GM06990 (cell line): ENCODE data around the gene KRT79.

ENCODE experiments used
- DNase-seq: peaks from one replicate; pipeline ENCODE4 v3.0.0-alpha.2; 2011; ENCODE audit not compliant: insufficient read length; ENCODE audit errors: extremely low read depth
- H3K27me3 ChIP-seq: replicated peaks from 2 replicates; pipeline ENCODE4 v1.6.0; 2011; ENCODE audit warnings: low read length; ENCODE audit not compliant: control insufficient read depth, insufficient read depth
- H3K36me3 ChIP-seq: 2 replicates; pipeline ENCODE4 v1.5.1; 2011; ENCODE audit warnings: low read length; ENCODE audit not compliant: control insufficient read depth, insufficient read depth
- H3K4me3 ChIP-seq: replicated peaks from 2 replicates; pipeline ENCODE4 v1.5.1; 2011; ENCODE audit warnings: low read depth, mild to moderate bottlenecking, control low read depth, low read length
- TF ChIP-seq, protein P1 (sequence below): IDR thresholded peaks from 2 replicates; pipeline ENCODE4 v1.5.1; 2011; ENCODE audit warnings: low read length, control low read depth, mild to moderate bottlenecking, inconsistent platforms; ENCODE audit not compliant: insufficient read depth, poor library complexity, severe bottlenecking

Gene KRT79

DNA sequence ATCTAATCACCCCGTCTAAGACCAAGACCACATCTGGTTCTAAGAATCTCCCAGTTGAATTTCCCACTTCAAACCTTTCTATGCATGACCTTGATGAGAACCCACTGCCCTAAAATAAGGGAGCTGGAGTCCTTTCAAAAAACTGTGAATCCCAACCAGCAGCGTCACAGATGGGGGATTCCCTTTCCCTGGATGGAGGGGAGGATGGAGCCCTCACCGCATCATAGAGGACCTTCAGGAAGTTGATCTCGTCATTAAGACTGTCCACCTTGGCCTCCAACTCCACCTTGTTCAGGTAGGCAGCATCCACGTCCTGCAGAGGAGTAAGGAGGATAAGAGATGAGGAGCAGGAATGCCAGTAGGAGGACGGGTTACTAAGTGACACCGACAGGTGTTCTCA is 24.9 kb downstream of the KRT79 start:
- TF ChIP-seq, protein P1, sequence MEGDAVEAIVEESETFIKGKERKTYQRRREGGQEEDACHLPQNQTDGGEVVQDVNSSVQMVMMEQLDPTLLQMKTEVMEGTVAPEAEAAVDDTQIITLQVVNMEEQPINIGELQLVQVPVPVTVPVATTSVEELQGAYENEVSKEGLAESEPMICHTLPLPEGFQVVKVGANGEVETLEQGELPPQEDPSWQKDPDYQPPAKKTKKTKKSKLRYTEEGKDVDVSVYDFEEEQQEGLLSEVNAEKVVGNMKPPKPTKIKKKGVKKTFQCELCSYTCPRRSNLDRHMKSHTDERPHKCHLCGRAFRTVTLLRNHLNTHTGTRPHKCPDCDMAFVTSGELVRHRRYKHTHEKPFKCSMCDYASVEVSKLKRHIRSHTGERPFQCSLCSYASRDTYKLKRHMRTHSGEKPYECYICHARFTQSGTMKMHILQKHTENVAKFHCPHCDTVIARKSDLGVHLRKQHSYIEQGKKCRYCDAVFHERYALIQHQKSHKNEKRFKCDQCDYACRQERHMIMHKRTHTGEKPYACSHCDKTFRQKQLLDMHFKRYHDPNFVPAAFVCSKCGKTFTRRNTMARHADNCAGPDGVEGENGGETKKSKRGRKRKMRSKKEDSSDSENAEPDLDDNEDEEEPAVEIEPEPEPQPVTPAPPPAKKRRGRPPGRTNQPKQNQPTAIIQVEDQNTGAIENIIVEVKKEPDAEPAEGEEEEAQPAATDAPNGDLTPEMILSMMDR, result no peak
- no peaks in the 10 kb centered on the region; the same call in 1 of the 2 replicates for H3K27me3 ChIP-seq
- DNase-seq, result no peak
- no peak overlapping the region for H3K4me3 ChIP-seq
- H3K36me3 ChIP-seq, result no peaks in the 10 kb centered on the region

DNA sequence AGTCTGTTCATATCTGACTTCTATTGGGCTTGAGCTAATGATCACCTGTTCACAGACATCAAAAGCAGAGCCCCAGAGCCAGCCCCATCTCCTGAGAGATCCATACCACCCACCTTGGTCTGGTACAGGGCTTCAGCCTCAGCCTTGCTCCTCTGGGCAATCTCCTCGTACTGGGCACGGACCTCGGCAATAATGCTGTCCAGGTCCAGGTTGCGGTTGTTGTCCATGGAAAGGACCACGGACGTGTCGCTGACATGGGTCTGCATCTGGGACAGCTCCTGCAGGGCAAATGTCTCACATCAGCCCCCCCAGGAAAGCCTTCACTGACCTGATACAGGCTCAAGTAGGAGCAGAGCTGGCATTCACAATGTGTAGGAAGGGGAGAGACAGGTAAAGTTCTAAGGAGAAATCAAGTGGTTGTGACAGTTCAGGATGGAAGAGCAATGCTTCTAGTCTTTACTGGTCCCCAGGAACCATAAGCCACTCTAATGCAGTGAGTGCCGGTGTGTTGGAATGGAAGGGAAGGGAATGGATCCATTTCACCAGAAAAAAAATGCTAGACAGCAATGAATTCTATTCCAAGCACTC is 25.4 kb downstream of the KRT79 start:
- Histone ChIP-seq H3K27me3 (no peaks in the 10 kb centered on the region; the same call in 1 of the 2 replicates), H3K36me3 (no peaks in the 10 kb centered on the region), H3K4me3 (no peak overlapping the region)
- TF ChIP-seq, protein P1, result no peak
- DNase-seq, result no peak

DNA sequence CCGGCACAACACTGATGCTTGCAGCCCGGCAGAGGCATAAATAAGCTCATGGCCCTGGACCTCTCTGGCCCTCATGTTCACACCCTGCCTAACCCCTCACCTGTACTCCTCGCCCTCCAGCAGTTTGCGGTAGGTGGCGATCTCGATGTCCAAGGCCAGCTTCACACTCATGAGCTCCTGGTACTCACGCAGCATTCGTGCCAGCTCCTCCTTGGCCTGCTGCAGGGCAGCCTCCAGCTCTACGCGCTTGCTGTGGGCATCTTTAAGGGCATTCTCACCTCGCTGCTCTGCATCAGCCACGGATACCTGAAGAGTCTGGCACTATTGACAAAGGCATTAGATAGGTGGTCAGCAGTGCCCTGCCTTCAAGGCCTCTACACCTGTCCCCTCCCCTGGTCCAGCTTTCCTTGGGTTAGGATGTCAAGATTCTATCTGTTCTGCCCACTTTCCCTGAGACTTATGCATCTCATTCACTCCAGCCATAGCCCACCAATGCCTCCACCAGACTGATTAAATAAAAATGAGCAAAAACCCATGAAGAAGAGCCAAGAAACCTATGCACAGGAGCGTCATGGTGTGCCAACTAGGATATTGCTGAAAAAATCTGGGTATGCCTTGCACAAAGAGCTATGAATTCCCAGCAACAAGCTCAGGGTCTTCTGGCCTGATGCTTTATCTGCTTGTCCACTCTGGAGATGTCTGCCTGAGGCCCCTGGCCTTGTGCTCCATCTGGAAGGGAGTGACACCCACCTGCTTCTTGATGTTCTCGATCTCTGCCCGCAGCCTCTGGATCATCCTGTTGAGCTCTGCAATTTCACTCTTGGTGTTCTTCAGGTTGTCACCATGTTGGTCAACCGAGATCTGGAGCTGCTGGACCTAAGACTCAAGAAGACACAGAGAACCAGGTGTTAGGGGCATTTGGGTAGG is 26.3 kb downstream of the KRT79 start:
- no peaks in the 10 kb centered on the region for H3K36me3 ChIP-seq
- no peak for DNase-seq
- TF ChIP-seq, protein P1, result no peak
- H3K27me3 ChIP-seq, result no peaks in the 10 kb centered on the region; the same call in 1 of the 2 replicates
- H3K4me3 ChIP-seq, result no peak overlapping the region

- H3K4me3 ChIP-seq, result no peak overlapping the region
- H3K27me3 ChIP-seq, result no peaks in the 10 kb centered on the region; the same call in 1 of the 2 replicates
- TF ChIP-seq, protein P1, result no peak
- no peak for DNase-seq
- no peaks in the 10 kb centered on the region for H3K36me3 ChIP-seq
Measured at GRCh38 chr12:52806821-52807543, 27.1 kb downstream of the KRT79 start.

- H3K36me3 ChIP-seq, result no peaks in the 10 kb centered on the region
- TF ChIP-seq, protein P1, result no peak
- H3K27me3 ChIP-seq, result no peaks in the 10 kb centered on the region; the same call in none of the 2 replicates
- no peak for DNase-seq
- no peak overlapping the region for H3K4me3 ChIP-seq
Measured at GRCh38 chr12:52806169-52806811, 27.8 kb downstream of the KRT79 start.
